CD4-positive, CD25-positive, alpha-beta regulatory T cell (primary cell): ENCODE results near the gene VDR. TPM values are rescaled to one million over a fixed set of nuclear protein-coding genes. Genes with fewer than 3 reads are reported as not detected.

Experiments used
- ATAC-seq, 2 donors: fragments of 150-1000 bp; cut with Tn5 transposase; one replicate each; pipeline ENCODE4 v1.10.0; 2021; ENCODE audit warnings: low read depth in 2 of 2, moderate number of reproducible peaks in 2 of 2, moderate library complexity in 1 of 2
- DNase-seq, 3 donors: peaks; one replicate each; pipeline versions ENCODE4 v3.0.0 to v3.0.0-alpha.2; 2012 to 2022; ENCODE audit warnings: mixed read lengths in 1 of 3
- H3K27ac ChIP-seq: one replicate; pipeline ENCODE4 v1.7.0; 2013; ENCODE audit warnings: mild to moderate bottlenecking, low read length; ENCODE audit not compliant: insufficient read depth, poor library complexity, severe bottlenecking
- H3K27me3 ChIP-seq: one replicate; pipeline ENCODE4 v1.7.0; 2013; ENCODE audit warnings: low read length; ENCODE audit not compliant: control insufficient read depth, insufficient read depth
- H3K36me3 ChIP-seq: one replicate; pipeline ENCODE4 v1.7.0; 2013; ENCODE audit warnings: mild to moderate bottlenecking, low read length, moderate library complexity; ENCODE audit not compliant: control insufficient read depth, insufficient read depth
- H3K4me1 ChIP-seq: 2 replicates; pipeline ENCODE4 v1.7.0; 2013; ENCODE audit warnings: mild to moderate bottlenecking, low read length; ENCODE audit not compliant: insufficient read depth, control insufficient read depth, poor library complexity, severe bottlenecking
- H3K4me3 ChIP-seq: one replicate; pipeline ENCODE4 v1.7.0; 2013; ENCODE audit warnings: low read depth, mild to moderate bottlenecking, low read length, moderate library complexity
- H3K9me3 ChIP-seq, 2 experiments: 1 replicate in 1 of 2; 2 replicates in 1 of 2; pipeline ENCODE4 v1.7.0; 2013; ENCODE audit warnings: low read length in 2 of 2, mild to moderate bottlenecking in 1 of 2, moderate library complexity in 1 of 2; ENCODE audit not compliant: control insufficient read depth in 2 of 2
- H3K27ac Mint-ChIP-seq, 3 donors: one replicate each; pipeline ENCODE4 v1.8.0; 2020 to 2022; ENCODE audit warnings: mild to moderate bottlenecking in 3 of 3, mixed read lengths in 3 of 3, moderate library complexity in 2 of 3
- H3K27me3 Mint-ChIP-seq: one replicate; pipeline ENCODE4 v1.8.0; 2022; ENCODE audit warnings: mild to moderate bottlenecking, mixed read lengths
- H3K36me3 Mint-ChIP-seq: one replicate; pipeline ENCODE4 v1.8.0; 2020; ENCODE audit warnings: mixed read lengths
- H3K4me1 Mint-ChIP-seq, 4 donors: one replicate each; pipeline ENCODE4 v1.8.0; 2020 to 2022; ENCODE audit warnings: mixed read lengths in 4 of 4, mild to moderate bottlenecking in 1 of 4
- H3K4me3 Mint-ChIP-seq, 4 donors: one replicate each; pipeline ENCODE4 v1.8.0; 2020 to 2022; ENCODE audit warnings: mild to moderate bottlenecking in 4 of 4, mixed read lengths in 4 of 4, moderate library complexity in 3 of 4
- H3K9me3 Mint-ChIP-seq, 7 donors: one replicate each; pipeline ENCODE4 v1.8.0; 2020 to 2022; ENCODE audit warnings: mixed read lengths in 7 of 7, mild to moderate bottlenecking in 3 of 7, moderate library complexity in 2 of 7
- polyA plus RNA-seq, 4 donors: library from polyadenylated mRNA; unstranded; fragments of 300-500 nt; fragmentation: Illumina TruSeq; gene quantifications; one replicate each; pipeline ENCODE4 v1.2.3, GENCODE V29; 2021
- total RNA-seq: library from RNA; stranded (reverse); gene quantifications from one replicate; pipeline ENCODE4 v1.2.3, GENCODE V29; 2022

Gene VDR
- total and polyA plus RNA-seq, 5 donors from 2014 or later: 1.6 to 4.5 (median 2.8) TPM

GRCh38 chr12:47863467-47863866 lies 41.3 kb downstream of the VDR start:
- H3K4me1 Mint-ChIP-seq: peaks cover 10 to 19% (median 16%) of the 10 kb centered on the region in 4 donors
- no peak overlapping the region for H3K27ac Mint-ChIP-seq
- no peaks in the 10 kb centered on the region for H3K36me3 ChIP-seq
- H3K27me3 ChIP-seq: no peaks in the 10 kb centered on the region
- no peaks in the 10 kb centered on the region for H3K27me3 Mint-ChIP-seq
- no peaks in the 10 kb centered on the region for H3K9me3 ChIP-seq
- no peak for ATAC-seq
- DNase-seq: no peak
- no peaks in the 10 kb centered on the region for H3K36me3 Mint-ChIP-seq
- H3K4me3 Mint-ChIP-seq: no peak overlapping the region
- H3K9me3 Mint-ChIP-seq: no peaks in the 10 kb centered on the region
- no peak overlapping the region for H3K27ac ChIP-seq
- H3K4me1 ChIP-seq: no peaks in the 10 kb centered on the region
- no peak overlapping the region for H3K4me3 ChIP-seq

- no peak overlapping the region for H3K27ac ChIP-seq
- H3K4me3 ChIP-seq: no peak overlapping the region
- Mint-ChIP-seq H3K4me3 (no peak overlapping the region), H3K27ac (no peak overlapping the region), H3K36me3 (peaks cover 2% of the 10 kb centered on the region), H3K9me3 (no peaks in the 10 kb centered on the region), H3K27me3 (no peaks in the 10 kb centered on the region), H3K4me1 (peaks cover 10 to 19% (median 16%) of the 10 kb centered on the region in 4 donors)
- H3K9me3 ChIP-seq: no peaks in the 10 kb centered on the region
- no peaks in the 10 kb centered on the region for H3K4me1 ChIP-seq
- no peak for DNase-seq
- ATAC-seq: no peak
- H3K27me3 ChIP-seq: no peaks in the 10 kb centered on the region
- H3K36me3 ChIP-seq: no peaks in the 10 kb centered on the region
Observed at GRCh38 chr12:47862881-47863280, 41.9 kb downstream of the VDR start.

- Histone ChIP-seq H3K27me3 (no peaks in the 10 kb centered on the region), H3K36me3 (no peaks in the 10 kb centered on the region), H3K27ac (no peak overlapping the region), H3K4me3 (no peak overlapping the region), H3K4me1 (no peaks in the 10 kb centered on the region), H3K9me3 (no peaks in the 10 kb centered on the region)
- no peak overlapping the region for H3K4me3 Mint-ChIP-seq
- H3K27ac Mint-ChIP-seq: no peak overlapping the region
- ATAC-seq (no peak), DNase-seq (no peak)
- no peaks in the 10 kb centered on the region for H3K27me3 Mint-ChIP-seq
- no peaks in the 10 kb centered on the region for H3K9me3 Mint-ChIP-seq
- H3K4me1 Mint-ChIP-seq: peaks cover 8 to 19% (median 14%) of the 10 kb centered on the region in 4 donors
- H3K36me3 Mint-ChIP-seq: peaks cover 5% of the 10 kb centered on the region
Observed at GRCh38 chr12:47862167-47862750, 42.5 kb downstream of the VDR start.

- Histone ChIP-seq H3K9me3 (no peaks in the 10 kb centered on the region), H3K27me3 (no peaks in the 10 kb centered on the region), H3K27ac (no peak overlapping the region), H3K36me3 (no peaks in the 10 kb centered on the region), H3K4me1 (no peaks in the 10 kb centered on the region), H3K4me3 (no peak overlapping the region)
- DNase-seq (no peak), ATAC-seq (no peak)
- peaks cover 5% of the 10 kb centered on the region for H3K36me3 Mint-ChIP-seq
- H3K27ac Mint-ChIP-seq: peak overlapping the region in 2 of 3 donors; percentile 7 to 85
- H3K4me1 Mint-ChIP-seq: peaks cover 8 to 19% (median 14%) of the 10 kb centered on the region in 4 donors
- H3K9me3 Mint-ChIP-seq: no peaks in the 10 kb centered on the region
- H3K4me3 Mint-ChIP-seq: no peak overlapping the region
- no peaks in the 10 kb centered on the region for H3K27me3 Mint-ChIP-seq
Observed at GRCh38 chr12:47860873-47861272, 43.9 kb downstream of the VDR start.

- H3K4me3 Mint-ChIP-seq: no peak overlapping the region
- no peaks in the 10 kb centered on the region for H3K27me3 Mint-ChIP-seq
- H3K36me3 Mint-ChIP-seq: peaks cover 5% of the 10 kb centered on the region
- Histone ChIP-seq H3K9me3 (no peaks in the 10 kb centered on the region), H3K36me3 (no peaks in the 10 kb centered on the region), H3K4me1 (no peaks in the 10 kb centered on the region), H3K27ac (no peak overlapping the region), H3K27me3 (no peaks in the 10 kb centered on the region), H3K4me3 (no peak overlapping the region)
- H3K9me3 Mint-ChIP-seq: no peaks in the 10 kb centered on the region
- DNase-seq (no peak), ATAC-seq (no peak)
- H3K4me1 Mint-ChIP-seq: peaks cover 8 to 19% (median 14%) of the 10 kb centered on the region in 4 donors
- peak overlapping the region in 2 of 3 donors; percentile 7 to 85 for H3K27ac Mint-ChIP-seq
Observed at GRCh38 chr12:47860279-47860841, 44.4 kb downstream of the VDR start.

- no peaks in the 10 kb centered on the region for H3K9me3 Mint-ChIP-seq
- Histone ChIP-seq H3K4me3 (no peak overlapping the region), H3K27me3 (no peaks in the 10 kb centered on the region), H3K4me1 (no peaks in the 10 kb centered on the region), H3K9me3 (no peaks in the 10 kb centered on the region), H3K36me3 (no peaks in the 10 kb centered on the region), H3K27ac (no peak overlapping the region)
- peaks cover 5% of the 10 kb centered on the region for H3K36me3 Mint-ChIP-seq
- DNase-seq: no peak
- no peak for ATAC-seq
- peak overlapping the region in 1 of 3 donors; percentile 42 for H3K27ac Mint-ChIP-seq
- H3K4me1 Mint-ChIP-seq: peaks cover 8 to 19% (median 14%) of the 10 kb centered on the region in 4 donors
- no peaks in the 10 kb centered on the region for H3K27me3 Mint-ChIP-seq
- no peak overlapping the region for H3K4me3 Mint-ChIP-seq
Observed at GRCh38 chr12:47858511-47859266, 46.1 kb downstream of the VDR start.

GRCh38 chr12:47856721-47857575 lies 47.8 kb downstream of the VDR start:
- no peaks in the 10 kb centered on the region for H3K9me3 Mint-ChIP-seq

More at GRCh38 chr12:47856721-47857575, 47.8 kb downstream of the VDR start:
- no peak overlapping the region for H3K27ac Mint-ChIP-seq
- H3K36me3 Mint-ChIP-seq: peaks cover 5% of the 10 kb centered on the region
- H3K9me3 ChIP-seq: no peaks in the 10 kb centered on the region
- H3K27me3 Mint-ChIP-seq: no peaks in the 10 kb centered on the region
- H3K4me3 Mint-ChIP-seq: no peak overlapping the region
- H3K36me3 ChIP-seq: no peaks in the 10 kb centered on the region
- H3K27me3 ChIP-seq: no peaks in the 10 kb centered on the region
- H3K4me1 ChIP-seq: no peaks in the 10 kb centered on the region
- ATAC-seq (no peak), DNase-seq (no peak)
- no peak overlapping the region for H3K27ac ChIP-seq
- no peak overlapping the region for H3K4me3 ChIP-seq
- peaks cover 8 to 17% (median 14%) of the 10 kb centered on the region in 4 donors for H3K4me1 Mint-ChIP-seq
